Glutamatergic neuron (in vitro differentiated cells): ENCODE results near the gene GPR63. TPM values are rescaled to one million over a fixed set of nuclear protein-coding genes. Genes with fewer than 3 reads are reported as not detected.
"Not testable (repeated sequence)": the region's sequence is repeated elsewhere in the genome, so short reads cannot be mapped to it uniquely, and the experiment has no call there.

ENCODE experiments used
- DNase-seq: peaks from one replicate; pipeline ENCODE4 v3.0.0; 2022
- H3K27ac Mint-ChIP-seq: one replicate; pipeline ENCODE4 v1.8.0; 2020; ENCODE audit warnings: mild to moderate bottlenecking, mixed read lengths, inconsistent platforms; ENCODE audit not compliant: unreplicated experiment
- H3K27me3 Mint-ChIP-seq: one replicate; pipeline ENCODE4 v1.8.0; 2020; ENCODE audit warnings: mild to moderate bottlenecking, moderate library complexity, mixed read lengths, inconsistent platforms; ENCODE audit not compliant: unreplicated experiment
- H3K36me3 Mint-ChIP-seq: one replicate; pipeline ENCODE4 v1.8.0; 2020; ENCODE audit warnings: mild to moderate bottlenecking, mixed read lengths, inconsistent platforms; ENCODE audit not compliant: unreplicated experiment
- H3K4me1 Mint-ChIP-seq: one replicate; pipeline ENCODE4 v1.8.0; 2020; ENCODE audit warnings: mild to moderate bottlenecking, low read depth, mixed read lengths, inconsistent platforms; ENCODE audit not compliant: unreplicated experiment
- H3K4me3 Mint-ChIP-seq: one replicate; pipeline ENCODE4 v1.8.0; 2020; ENCODE audit warnings: mild to moderate bottlenecking, mixed read lengths, inconsistent platforms; ENCODE audit not compliant: unreplicated experiment
- H3K9me3 Mint-ChIP-seq: one replicate; pipeline ENCODE4 v1.8.0; 2020; ENCODE audit warnings: mild to moderate bottlenecking, moderate library complexity, mixed read lengths, inconsistent platforms; ENCODE audit not compliant: unreplicated experiment
- long read RNA-seq: library from polyadenylated mRNA; unstranded; transcript quantifications from one replicate; pipeline ENCODE4 v2.0.0, GENCODE V29; 2020; ENCODE audit not compliant: unreplicated experiment
- total RNA-seq: library from RNA; stranded (reverse); fragmentation: NEBNext Ultra II Directional; extraction: Animal tissue kit (Norgen Biotek cat#: 25700); gene quantifications from one replicate; pipeline ENCODE4 v1.2.1, GENCODE V29; 2021; ENCODE audit not compliant: unreplicated experiment
- TF ChIP-seq, protein P1 (sequence below): fragments of 200-600 bp; sonication (generic); IDR thresholded peaks from one replicate; pipeline ENCODE4 v1.5.0; 2021; ENCODE audit not compliant: partially characterized antibody, unreplicated experiment

Gene GPR63, protein sequence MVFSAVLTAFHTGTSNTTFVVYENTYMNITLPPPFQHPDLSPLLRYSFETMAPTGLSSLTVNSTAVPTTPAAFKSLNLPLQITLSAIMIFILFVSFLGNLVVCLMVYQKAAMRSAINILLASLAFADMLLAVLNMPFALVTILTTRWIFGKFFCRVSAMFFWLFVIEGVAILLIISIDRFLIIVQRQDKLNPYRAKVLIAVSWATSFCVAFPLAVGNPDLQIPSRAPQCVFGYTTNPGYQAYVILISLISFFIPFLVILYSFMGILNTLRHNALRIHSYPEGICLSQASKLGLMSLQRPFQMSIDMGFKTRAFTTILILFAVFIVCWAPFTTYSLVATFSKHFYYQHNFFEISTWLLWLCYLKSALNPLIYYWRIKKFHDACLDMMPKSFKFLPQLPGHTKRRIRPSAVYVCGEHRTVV
- 6.6 TPM for total RNA-seq
- long read RNA-seq, partial matches to known transcripts: 0 of 1 reads
- long read RNA-seq, other reads (novel, unspliced or antisense): 1 of 1 reads

DNA sequence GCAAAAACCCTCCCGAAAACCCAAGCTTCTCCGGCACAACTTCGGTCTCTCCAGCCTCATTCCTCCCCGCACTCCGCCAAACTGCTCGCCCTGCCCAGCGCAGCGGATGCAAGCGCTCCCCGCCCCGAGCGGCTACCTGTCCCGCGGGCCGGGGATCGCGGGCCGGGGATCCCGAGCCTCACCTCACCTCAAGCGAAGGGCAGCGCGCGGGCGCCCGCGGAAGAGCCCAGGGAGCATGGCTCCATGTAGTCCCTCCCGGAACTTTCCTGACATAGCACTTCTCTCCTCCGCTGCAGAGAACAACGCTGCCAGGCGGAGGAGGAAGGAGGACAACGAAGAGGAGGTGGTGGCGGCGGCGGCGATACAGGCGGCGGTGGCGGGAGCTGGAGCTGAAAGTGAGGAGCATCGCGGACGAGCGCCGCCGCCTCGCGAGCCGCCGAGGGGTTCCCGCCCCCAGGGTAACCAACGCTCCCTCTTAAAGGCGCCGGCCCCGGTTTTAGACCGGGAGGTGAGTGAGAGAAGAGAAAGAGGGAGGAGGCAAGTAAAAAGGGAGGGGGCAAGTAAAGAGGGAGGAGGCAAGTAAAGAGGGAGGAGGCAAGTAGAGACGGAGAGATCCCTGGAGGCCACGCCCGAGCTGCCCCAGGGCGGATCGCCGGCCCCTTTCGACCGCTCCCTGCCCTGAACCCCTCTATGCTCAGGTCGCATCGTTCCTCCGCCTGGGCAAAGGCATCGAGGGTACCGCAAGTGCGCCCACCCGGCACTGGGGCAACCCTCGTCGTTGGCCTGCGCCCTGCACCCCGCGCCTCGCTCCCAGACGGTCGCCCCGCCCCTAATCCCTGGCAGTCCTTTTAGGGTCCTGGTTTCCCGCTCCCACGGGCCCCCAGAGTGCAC, at the start of gene GPR63:
Gene GPR63, minus strand, starts transcription at position 397 of the 891 bp plus-strand sequence. CDS start 37,746 bp downstream, outside the sequence.
- H3K27ac Mint-ChIP-seq: peak within 1 kb of the TSS; percentile 89
- DNase-seq: peak; percentile 81
- TF ChIP-seq, protein P1, sequence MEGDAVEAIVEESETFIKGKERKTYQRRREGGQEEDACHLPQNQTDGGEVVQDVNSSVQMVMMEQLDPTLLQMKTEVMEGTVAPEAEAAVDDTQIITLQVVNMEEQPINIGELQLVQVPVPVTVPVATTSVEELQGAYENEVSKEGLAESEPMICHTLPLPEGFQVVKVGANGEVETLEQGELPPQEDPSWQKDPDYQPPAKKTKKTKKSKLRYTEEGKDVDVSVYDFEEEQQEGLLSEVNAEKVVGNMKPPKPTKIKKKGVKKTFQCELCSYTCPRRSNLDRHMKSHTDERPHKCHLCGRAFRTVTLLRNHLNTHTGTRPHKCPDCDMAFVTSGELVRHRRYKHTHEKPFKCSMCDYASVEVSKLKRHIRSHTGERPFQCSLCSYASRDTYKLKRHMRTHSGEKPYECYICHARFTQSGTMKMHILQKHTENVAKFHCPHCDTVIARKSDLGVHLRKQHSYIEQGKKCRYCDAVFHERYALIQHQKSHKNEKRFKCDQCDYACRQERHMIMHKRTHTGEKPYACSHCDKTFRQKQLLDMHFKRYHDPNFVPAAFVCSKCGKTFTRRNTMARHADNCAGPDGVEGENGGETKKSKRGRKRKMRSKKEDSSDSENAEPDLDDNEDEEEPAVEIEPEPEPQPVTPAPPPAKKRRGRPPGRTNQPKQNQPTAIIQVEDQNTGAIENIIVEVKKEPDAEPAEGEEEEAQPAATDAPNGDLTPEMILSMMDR: no peak
- peaks cover 2% of the 10 kb centered on the region for H3K27me3 Mint-ChIP-seq
- H3K4me1 Mint-ChIP-seq: peaks cover 4% of the 10 kb centered on the region
- no peaks in the 10 kb centered on the region for H3K36me3 Mint-ChIP-seq
- H3K4me3 Mint-ChIP-seq: peak within 1 kb of the TSS; percentile 98
- H3K9me3 Mint-ChIP-seq: peaks cover 7% of the 10 kb centered on the region

DNA sequence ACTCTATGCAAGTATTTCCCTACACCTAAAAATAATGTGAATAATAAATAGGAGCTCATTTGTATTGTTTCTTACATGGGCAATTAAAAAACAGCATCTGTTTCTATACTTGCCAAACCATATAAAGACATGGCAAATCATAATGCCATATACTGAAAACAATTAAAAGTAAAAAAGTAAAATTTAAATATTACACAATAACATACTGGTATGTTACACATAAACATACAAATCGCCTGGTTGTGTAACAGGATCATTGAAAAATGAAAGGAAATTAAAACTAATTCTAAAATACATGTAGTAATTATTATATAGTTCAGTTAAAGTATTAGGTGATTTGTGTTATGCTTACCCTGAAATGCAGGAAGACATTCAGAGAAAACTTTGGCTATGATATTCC, 49.2 kb upstream of the GPR63 start:
- Mint-ChIP-seq H3K4me3 (no peak overlapping the region), H3K4me1 (peaks cover 2% of the 10 kb centered on the region), H3K36me3 (no peaks in the 10 kb centered on the region), H3K27me3 (no peaks in the 10 kb centered on the region), H3K27ac (no peak overlapping the region), H3K9me3 (peaks cover 1% of the 10 kb centered on the region)
- no peak for DNase-seq
- TF ChIP-seq, protein P1: no peak

DNA sequence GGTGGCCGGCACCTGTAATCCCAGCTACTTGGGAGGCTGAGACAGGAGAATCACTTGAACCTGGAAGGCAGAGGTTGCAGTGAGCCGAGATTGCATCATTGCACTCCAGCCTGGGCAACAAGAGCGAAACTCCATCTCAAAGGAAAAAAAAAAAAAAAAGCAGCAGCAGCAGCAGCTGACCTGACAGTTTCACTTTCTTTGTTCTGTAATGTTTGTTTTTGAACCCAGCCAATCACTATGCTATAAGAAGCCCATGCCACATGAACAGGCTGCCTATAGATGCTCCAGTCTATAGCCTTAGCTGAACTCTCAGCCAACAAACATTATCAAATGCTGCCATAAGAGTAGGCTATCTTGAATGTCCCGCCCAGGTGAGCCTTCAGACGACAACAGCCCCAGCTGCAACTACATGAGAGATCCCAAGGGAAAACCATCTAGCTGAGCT, 47.9 kb upstream of the GPR63 start:
- not testable (repeated sequence) for H3K4me1 Mint-ChIP-seq, H3K36me3 Mint-ChIP-seq, H3K27ac Mint-ChIP-seq, H3K27me3 Mint-ChIP-seq, H3K9me3 Mint-ChIP-seq, DNase-seq, H3K4me3 Mint-ChIP-seq

DNA sequence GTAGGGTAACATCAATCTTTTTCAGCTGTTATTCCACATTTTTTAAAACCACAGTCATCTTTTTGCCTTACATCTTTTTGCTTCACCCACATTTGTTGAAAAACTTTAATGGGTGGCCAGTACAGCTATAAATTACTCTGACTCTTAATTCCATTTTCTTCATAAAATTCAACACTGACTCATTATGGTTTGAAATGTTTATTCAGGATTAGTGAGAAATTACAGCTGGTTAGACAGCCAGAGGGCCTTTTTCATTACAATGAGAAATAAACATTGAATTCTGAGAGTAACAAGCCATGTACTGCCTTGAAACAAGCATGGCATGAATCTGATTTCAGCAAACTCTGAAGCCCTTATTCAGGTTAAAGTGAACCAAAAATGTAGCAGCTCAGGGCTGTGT, 40.9 kb upstream of the GPR63 start:
- Mint-ChIP-seq H3K27me3 (no peaks in the 10 kb centered on the region), H3K4me1 (peaks cover 2% of the 10 kb centered on the region), H3K27ac (no peak overlapping the region), H3K9me3 (peaks cover 3% of the 10 kb centered on the region), H3K4me3 (no peak overlapping the region), H3K36me3 (no peaks in the 10 kb centered on the region)
- DNase-seq: no peak
- TF ChIP-seq, protein P1: no peak

DNA sequence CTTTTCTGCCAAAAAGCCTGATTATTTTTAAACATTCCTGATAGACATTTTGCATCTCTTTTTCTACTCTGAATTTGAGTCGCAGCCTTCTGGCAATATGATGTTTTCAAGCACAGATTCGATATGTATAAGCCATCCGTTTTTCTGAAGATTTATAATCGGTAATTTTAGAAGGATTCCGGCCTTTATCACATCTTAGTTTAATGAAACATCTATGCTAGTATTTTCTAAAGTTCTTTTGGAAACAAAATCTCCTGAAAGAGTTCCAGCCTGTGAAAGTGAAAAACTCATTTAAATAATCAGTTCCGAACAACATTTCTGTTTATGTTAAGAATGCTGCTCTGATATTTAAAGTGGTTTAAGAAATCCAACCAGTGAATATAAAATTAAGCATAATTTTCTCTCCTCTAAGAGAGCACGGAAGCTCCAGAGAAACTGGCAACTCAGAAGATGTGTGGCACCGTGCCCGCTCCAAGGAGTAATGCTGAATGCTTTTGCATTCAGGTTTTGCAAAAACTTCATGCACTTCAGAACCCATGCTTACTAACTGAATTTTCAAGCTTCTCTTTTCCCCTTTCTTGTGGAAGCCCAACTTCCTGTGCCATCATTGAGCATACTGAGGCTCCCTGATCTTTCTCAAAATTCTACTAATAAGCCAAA, 39.7 kb upstream of the GPR63 start:
- Mint-ChIP-seq H3K4me3 (no peak overlapping the region), H3K27ac (no peak overlapping the region), H3K27me3 (no peaks in the 10 kb centered on the region), H3K9me3 (peaks cover 3% of the 10 kb centered on the region), H3K4me1 (peaks cover 6% of the 10 kb centered on the region), H3K36me3 (no peaks in the 10 kb centered on the region)
- TF ChIP-seq, protein P1: no peak
- no peak for DNase-seq
